Activated CD8-positive, alpha-beta T cell treated with anti-CD3 and anti-CD28 coated beads for 36 hours (primary cell): ENCODE measurements around the gene TMEM219. TPM values are rescaled to one million over a fixed set of nuclear protein-coding genes. Genes with fewer than 3 reads are reported as not detected.
"Not testable (repeated sequence)": the region's sequence is repeated elsewhere in the genome, so short reads cannot be mapped to it uniquely, and the experiment has no call there.

Experiments used
- ATAC-seq: fragments of 200-7000 bp; cut with Tn5 transposase; one replicate; pipeline ENCODE4 v1.10.0; 2021; ENCODE audit warnings: mild to moderate bottlenecking, moderate library complexity
- CTCF ChIA-PET: fragments of 350-600 bp; sonication (Branson Sonifier 250); formaldehyde crosslinking; loops from one replicate; lab custom pipeline; 2021; ENCODE audit warnings: antibody characterized with exemption; lab: Charles Lee
- POLR2A ChIA-PET: fragments of 350-600 bp; sonication (Branson Sonifier 250); formaldehyde crosslinking; loops from one replicate; lab custom pipeline; 2021; ENCODE audit warnings: antibody characterized with exemption; lab: Charles Lee
- DNase-seq: peaks from one replicate; pipeline ENCODE4 v3.0.0-alpha.2; 2020
- H3K27ac Mint-ChIP-seq: one replicate; pipeline ENCODE4 v1.8.0; 2021; ENCODE audit warnings: mild to moderate bottlenecking, mixed read lengths
- H3K27me3 Mint-ChIP-seq: one replicate; pipeline ENCODE4 v1.8.0; 2021; ENCODE audit warnings: mixed read lengths
- H3K36me3 Mint-ChIP-seq: one replicate; pipeline ENCODE4 v1.8.0; 2021; ENCODE audit warnings: low read depth, mixed read lengths
- H3K4me1 Mint-ChIP-seq: one replicate; pipeline ENCODE4 v1.8.0; 2021; ENCODE audit warnings: low read depth, mixed read lengths
- H3K4me3 Mint-ChIP-seq: one replicate; pipeline ENCODE4 v1.8.0; 2021; ENCODE audit warnings: mild to moderate bottlenecking, moderate library complexity, mixed read lengths
- H3K9me3 Mint-ChIP-seq: one replicate; pipeline ENCODE4 v1.8.0; 2021; ENCODE audit warnings: mixed read lengths
- intact Hi-C: fragments of 100-400 bp; cut with micrococcal nuclease; formaldehyde crosslinking; loops from one replicate; pipeline ENCODE4 v1.10.0; 2022
- total RNA-seq, 2 experiments: library from RNA; stranded (reverse); gene quantifications; one replicate each; pipeline ENCODE4 v1.2.3, GENCODE V29; 2021
- TF ChIP-seq, protein P1 (sequence below): fragments of 200-600 bp; IDR thresholded peaks from one replicate; pipeline ENCODE4 v1.8.0; 2022; ENCODE audit warnings: antibody characterized with exemption, mild to moderate bottlenecking

Gene TMEM219
- total RNA-seq, 2 experiments from 2014 or later, result 31.9 to 34.9 TPM

- ATAC-seq, result no peak
- Mint-ChIP-seq H3K4me1 (no peaks in the 10 kb centered on the region), H3K36me3 (no peaks in the 10 kb centered on the region), H3K27me3 (peaks cover 2% of the 10 kb centered on the region), H3K9me3 (peaks cover 4% of the 10 kb centered on the region), H3K4me3 (no peak overlapping the region), H3K27ac (no peak overlapping the region)
- intact Hi-C loops, result no loop called here
- no peak for DNase-seq
- CTCF ChIA-PET, result no interaction called here
- TF ChIP-seq, protein P1, sequence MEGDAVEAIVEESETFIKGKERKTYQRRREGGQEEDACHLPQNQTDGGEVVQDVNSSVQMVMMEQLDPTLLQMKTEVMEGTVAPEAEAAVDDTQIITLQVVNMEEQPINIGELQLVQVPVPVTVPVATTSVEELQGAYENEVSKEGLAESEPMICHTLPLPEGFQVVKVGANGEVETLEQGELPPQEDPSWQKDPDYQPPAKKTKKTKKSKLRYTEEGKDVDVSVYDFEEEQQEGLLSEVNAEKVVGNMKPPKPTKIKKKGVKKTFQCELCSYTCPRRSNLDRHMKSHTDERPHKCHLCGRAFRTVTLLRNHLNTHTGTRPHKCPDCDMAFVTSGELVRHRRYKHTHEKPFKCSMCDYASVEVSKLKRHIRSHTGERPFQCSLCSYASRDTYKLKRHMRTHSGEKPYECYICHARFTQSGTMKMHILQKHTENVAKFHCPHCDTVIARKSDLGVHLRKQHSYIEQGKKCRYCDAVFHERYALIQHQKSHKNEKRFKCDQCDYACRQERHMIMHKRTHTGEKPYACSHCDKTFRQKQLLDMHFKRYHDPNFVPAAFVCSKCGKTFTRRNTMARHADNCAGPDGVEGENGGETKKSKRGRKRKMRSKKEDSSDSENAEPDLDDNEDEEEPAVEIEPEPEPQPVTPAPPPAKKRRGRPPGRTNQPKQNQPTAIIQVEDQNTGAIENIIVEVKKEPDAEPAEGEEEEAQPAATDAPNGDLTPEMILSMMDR, result no peak
- POLR2A ChIA-PET, result interaction anchor here (0.5 to 1.2 kb wide), 3 partner anchors 23 to 64 kb away, joined by 3 read pairs; partner anchors contain the start of gene KCTD13
These were observed 10.9 kb upstream of the TMEM219 start for GRCh38 chr16:29950806-29951461.

DNA sequence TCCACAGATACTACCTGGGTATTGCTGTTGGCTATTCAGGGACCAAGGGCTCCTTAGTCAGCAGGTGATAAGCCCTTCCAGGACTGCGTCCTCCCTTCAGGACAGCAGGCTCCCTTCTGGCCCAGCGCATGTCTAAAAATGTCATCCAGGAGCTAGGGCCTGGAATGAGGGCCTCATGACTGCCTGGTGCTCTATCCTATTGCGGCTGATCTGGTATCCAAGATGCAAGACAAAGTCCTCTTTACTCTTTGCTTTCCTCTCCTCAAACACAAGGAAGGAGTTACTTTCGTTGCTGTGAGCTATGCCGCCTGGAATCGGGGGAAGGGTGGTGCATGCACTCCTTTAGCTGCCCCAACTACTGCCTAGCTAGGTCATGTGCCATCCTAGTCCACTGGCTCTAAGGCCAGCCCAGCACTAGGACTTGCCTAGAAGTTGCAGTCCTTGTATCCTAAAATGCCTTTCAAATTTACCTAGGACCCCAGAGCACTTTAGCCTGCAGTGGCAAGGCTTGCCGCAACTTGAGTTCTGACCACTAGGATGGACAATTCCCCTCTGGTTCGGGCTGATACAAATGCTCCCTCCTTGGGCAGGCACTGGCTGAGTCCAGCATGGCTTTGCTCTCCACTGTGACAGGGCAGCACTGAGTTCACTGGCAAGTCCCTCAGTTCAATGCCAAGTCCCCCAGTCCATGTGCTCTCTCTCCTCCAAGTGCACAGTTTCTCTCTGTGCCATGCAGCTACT, 10.1 kb upstream of the TMEM219 start:
- intact Hi-C loops, result no loop called here
- H3K9me3 Mint-ChIP-seq, result peaks cover 4% of the 10 kb centered on the region
- no peak overlapping the region for H3K27ac Mint-ChIP-seq
- no peaks in the 10 kb centered on the region for H3K36me3 Mint-ChIP-seq
- ChIA-PET CTCF (no interaction called here), POLR2A (interaction anchor here (0.7 to 1.2 kb wide), 3 partner anchors 26 to 75 kb away, joined by 3 read pairs; partner anchors contain the start of gene KCTD13)
- H3K4me1 Mint-ChIP-seq, result no peaks in the 10 kb centered on the region
- TF ChIP-seq, protein P1, result no peak
- no peak overlapping the region for H3K4me3 Mint-ChIP-seq
- DNase-seq (no peak), ATAC-seq (no peak)
- peaks cover 2% of the 10 kb centered on the region for H3K27me3 Mint-ChIP-seq

GRCh38 chr16:29958756-29959155, 3.1 kb upstream of the TMEM219 start:
- no peak overlapping the region for H3K27ac Mint-ChIP-seq
- no peaks in the 10 kb centered on the region for H3K27me3 Mint-ChIP-seq
- H3K36me3 Mint-ChIP-seq, result no peaks in the 10 kb centered on the region
- no peaks in the 10 kb centered on the region for H3K9me3 Mint-ChIP-seq
- ChIA-PET CTCF (no interaction called here), POLR2A (no interaction called here)
- intact Hi-C loops, result no loop called here
- TF ChIP-seq, protein P1, result no peak
- no peak for DNase-seq
- no peak for ATAC-seq
- no peak overlapping the region for H3K4me3 Mint-ChIP-seq
- peaks cover 16% of the 10 kb centered on the region for H3K4me1 Mint-ChIP-seq

DNA sequence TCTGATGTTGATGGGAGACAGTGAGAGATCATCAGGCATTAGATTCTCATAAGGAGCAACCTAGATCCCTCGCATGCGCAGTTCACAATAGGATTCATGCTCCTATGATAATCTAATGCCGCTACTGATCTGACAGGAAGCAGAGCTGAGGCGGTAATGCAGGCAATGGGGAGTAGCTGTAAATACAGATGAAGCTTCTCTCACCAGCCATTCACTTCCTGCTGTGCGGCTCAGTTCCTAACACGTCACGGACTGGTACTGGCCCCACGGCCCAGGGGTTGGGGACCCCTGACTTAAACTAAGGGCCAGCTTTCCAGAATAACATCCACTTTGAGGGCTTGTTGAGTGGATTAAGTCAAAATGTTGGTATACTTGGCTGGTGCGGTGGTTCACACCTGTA, 2.6 kb upstream of the TMEM219 start:
- ATAC-seq, result no peak

DNA sequence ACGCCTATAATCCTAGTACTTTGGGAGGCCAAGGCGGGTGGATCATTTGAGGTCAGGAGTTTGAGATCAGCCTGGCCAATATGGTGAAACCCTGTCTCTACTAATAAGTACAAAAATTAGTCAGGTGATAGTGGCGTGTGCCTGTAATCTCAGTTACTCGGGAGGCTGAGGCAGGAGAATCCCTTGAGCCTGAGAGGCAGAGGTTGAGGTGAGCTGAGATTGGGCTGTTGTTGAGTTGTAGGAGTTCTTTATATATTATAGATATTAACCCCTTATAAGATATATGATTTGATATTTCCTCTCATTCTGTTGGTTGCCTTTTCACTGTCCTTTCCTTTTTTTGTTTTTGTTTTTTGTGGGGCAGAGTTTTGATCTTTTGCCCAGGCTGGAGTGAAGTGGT, 2.1 kb upstream of the TMEM219 start:
- H3K4me1 Mint-ChIP-seq, result peaks cover 19% of the 10 kb centered on the region
- H3K9me3 Mint-ChIP-seq, DNase-seq, POLR2A ChIA-PET, ATAC-seq, H3K36me3 Mint-ChIP-seq, H3K4me3 Mint-ChIP-seq, H3K27me3 Mint-ChIP-seq, H3K27ac Mint-ChIP-seq, intact Hi-C loops: not testable (repeated sequence)
- CTCF ChIA-PET, result interaction anchor here (0.7 to 1.6 kb wide), 2 partner anchors 26 to 72 kb away, joined by 3 to 4 read pairs; no protein-coding TSS in a partner anchor

More for the DNA sequence above, 2.6 kb upstream of the TMEM219 start:
- ChIA-PET POLR2A (no interaction called here), CTCF (interaction anchor here (0.7 to 1.6 kb wide), 2 partner anchors 26 to 73 kb away, joined by 3 to 4 read pairs; no protein-coding TSS in a partner anchor)
- Mint-ChIP-seq H3K27me3 (no peaks in the 10 kb centered on the region), H3K27ac (no peak overlapping the region), H3K4me1 (peaks cover 16% of the 10 kb centered on the region), H3K36me3 (no peaks in the 10 kb centered on the region), H3K4me3 (no peak overlapping the region), H3K9me3 (no peaks in the 10 kb centered on the region)
- no peak for DNase-seq
- TF ChIP-seq, protein P1, result no peak
- intact Hi-C loops, result no loop called here
